Testis (tissue), 3 donors: ENCODE results near the gene DRC7. TPM values are rescaled to one million over a fixed set of nuclear protein-coding genes. Genes with fewer than 3 reads are reported as not detected.

ENCODE experiments used
- DNase-seq: peaks from one replicate; pipeline ENCODE4 v3.0.0-alpha.2; 2019
- H3K27ac ChIP-seq, 2 donors: fragments of 200-600 bp; sonication (generic); one replicate each; pipeline ENCODE4 v1.5.1; 2019
- H3K27me3 ChIP-seq: fragments of 200-600 bp; sonication (generic); one replicate; pipeline ENCODE4 v1.5.1; 2019
- H3K36me3 ChIP-seq: fragments of 200-600 bp; sonication (generic); one replicate; pipeline ENCODE4 v1.5.1; 2017; ENCODE audit warnings: low read depth; ENCODE audit errors: missing control alignments
- H3K4me1 ChIP-seq: fragments of 200-600 bp; sonication (generic); one replicate; pipeline ENCODE4 v1.5.1; 2019
- H3K4me3 ChIP-seq, 2 donors: fragments of 200-600 bp; sonication (generic); one replicate each; pipeline ENCODE4 v1.5.1; 2017 to 2019
- H3K9me3 ChIP-seq: fragments of 200-600 bp; sonication (generic); one replicate; pipeline ENCODE4 v1.5.1; 2017
- POLR2A ChIP-seq: fragments of 450-650 bp; IDR thresholded peaks from one replicate; pipeline ENCODE4 v1.6.1; 2017; ENCODE audit warnings: antibody characterized with exemption, mild to moderate bottlenecking, moderate library complexity
- WGBS, 2 donors: methylation state at CpG; one replicate each; pipeline ENCODE4 v1.1.5; 2018; 5-methylcytosine and 5-hydroxymethylcytosine counted together
- intact Hi-C: fragments of 100-400 bp; cut with DNase I; formaldehyde crosslinking; loops from one replicate; pipeline ENCODE4 v1.15.1; 2023; ENCODE audit warnings: low total_unique reads
- polyA plus RNA-seq: library from polyadenylated mRNA; stranded (reverse); fragments of 350-450 nt; fragmentation: Illumina TruSeq; extraction: RNeasy Lipid Tissue Mini Kit (QIAGEN cat#74804); gene quantifications from one replicate; pipeline ENCODE4 v1.2.3, GENCODE V29; 2014; ENCODE audit warnings: low read depth, low replicate concordance; ENCODE audit not compliant: insufficient read depth
- total RNA-seq, 2 donors: library from RNA; depleted of rRNA; stranded (reverse); fragments of >200 nt; gene quantifications; one replicate each; pipeline ENCODE4 v1.2.3, GENCODE V29; 2016
- TF ChIP-seq, protein P1 (sequence below), 3 experiments: fragments of 450-650 bp in 2 of 3; fragments of 200-600 bp in 1 of 3; sonication (generic) in 1 of 3; IDR thresholded peaks; one replicate each; pipeline ENCODE4 v1.5.1; 2016 to 2019; ENCODE audit warnings: antibody characterized with exemption in 3 of 3, mild to moderate bottlenecking in 2 of 3, moderate library complexity in 1 of 3

Gene DRC7
- total and polyA plus RNA-seq, 3 donors from 2014 or later = 35.4 to 199 (median 62.7) TPM

DNA sequence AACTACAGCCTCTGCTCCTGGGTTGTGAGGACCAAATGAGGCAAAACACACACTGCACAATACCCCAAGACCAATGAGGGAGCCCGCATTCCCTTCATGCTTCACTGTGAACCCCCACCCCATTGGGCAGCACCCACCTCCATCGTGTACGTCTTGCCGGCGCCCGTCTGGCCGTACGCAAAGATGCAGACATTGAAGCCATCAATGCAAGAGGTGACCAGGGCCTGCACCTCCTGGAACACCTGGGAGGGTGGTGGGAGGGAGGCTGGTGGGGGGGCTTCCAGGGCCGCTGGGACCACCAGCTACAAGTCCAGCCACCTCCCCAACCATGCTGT, 69.4 kb downstream of the DRC7 start:
- DNase-seq = no peak
- H3K4me1 ChIP-seq = no peaks in the 10 kb centered on the region
- no peaks in the 10 kb centered on the region for H3K27me3 ChIP-seq
- 96% methylated on average over 9 of the region's 9 CpGs; no CpG with 5 or more reads in 1 of the 2 donors for WGBS, 2 donors
- no peaks in the 10 kb centered on the region for H3K36me3 ChIP-seq
- no peaks in the 10 kb centered on the region for H3K9me3 ChIP-seq
- H3K4me3 ChIP-seq = no peak overlapping the region
- intact Hi-C loops = loop anchor here (5.0 kb wide), 1 partner anchor 98 kb away; no protein-coding TSS in a partner anchor
- H3K27ac ChIP-seq = no peak overlapping the region
- TF ChIP-seq, protein P1, sequence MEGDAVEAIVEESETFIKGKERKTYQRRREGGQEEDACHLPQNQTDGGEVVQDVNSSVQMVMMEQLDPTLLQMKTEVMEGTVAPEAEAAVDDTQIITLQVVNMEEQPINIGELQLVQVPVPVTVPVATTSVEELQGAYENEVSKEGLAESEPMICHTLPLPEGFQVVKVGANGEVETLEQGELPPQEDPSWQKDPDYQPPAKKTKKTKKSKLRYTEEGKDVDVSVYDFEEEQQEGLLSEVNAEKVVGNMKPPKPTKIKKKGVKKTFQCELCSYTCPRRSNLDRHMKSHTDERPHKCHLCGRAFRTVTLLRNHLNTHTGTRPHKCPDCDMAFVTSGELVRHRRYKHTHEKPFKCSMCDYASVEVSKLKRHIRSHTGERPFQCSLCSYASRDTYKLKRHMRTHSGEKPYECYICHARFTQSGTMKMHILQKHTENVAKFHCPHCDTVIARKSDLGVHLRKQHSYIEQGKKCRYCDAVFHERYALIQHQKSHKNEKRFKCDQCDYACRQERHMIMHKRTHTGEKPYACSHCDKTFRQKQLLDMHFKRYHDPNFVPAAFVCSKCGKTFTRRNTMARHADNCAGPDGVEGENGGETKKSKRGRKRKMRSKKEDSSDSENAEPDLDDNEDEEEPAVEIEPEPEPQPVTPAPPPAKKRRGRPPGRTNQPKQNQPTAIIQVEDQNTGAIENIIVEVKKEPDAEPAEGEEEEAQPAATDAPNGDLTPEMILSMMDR (IDR thresholded peaks at IDR 0.05) = no peak
- no peak for TF ChIP-seq POLR2A

DNA sequence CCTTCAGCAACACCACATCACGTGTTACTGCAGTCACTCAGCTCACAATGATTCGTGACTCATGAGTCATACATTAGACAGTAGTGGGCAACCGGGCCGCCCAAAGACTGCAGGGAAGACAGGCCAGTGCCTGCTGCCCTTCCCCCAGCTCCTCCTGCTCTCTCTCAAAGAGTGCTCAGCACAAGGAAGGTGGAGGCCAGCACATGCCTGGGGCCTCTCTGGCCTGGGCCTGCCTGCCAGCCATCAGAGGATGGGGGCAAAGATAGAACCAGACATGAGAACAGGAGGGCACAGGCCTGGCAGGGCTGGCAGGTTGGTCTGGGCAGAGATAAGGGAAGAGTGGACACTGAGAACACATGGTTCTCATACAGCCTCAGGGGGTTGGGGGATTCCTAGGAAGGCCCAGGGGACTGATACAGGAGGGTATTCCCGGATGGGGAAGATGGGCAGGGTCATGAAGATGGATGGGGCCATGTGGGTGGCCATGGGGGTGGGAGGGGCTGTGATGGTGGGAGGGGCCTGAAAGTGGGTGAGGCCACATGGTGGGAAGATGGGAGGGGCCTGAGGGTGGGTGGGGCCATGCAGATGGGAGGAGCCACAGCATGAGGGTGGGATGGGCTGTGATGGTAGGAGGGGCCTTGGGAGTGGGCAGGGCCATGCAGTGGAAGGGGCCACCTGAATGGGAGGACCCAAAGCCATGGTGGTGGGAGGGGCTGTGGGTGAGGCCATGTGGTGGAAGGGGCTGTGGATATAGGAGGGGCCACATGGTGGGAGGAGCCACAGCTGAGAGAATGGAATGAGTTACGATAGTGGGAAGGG, 69.9 kb downstream of the DRC7 start:
- Histone ChIP-seq H3K4me1 (no peaks in the 10 kb centered on the region), H3K27ac (no peak overlapping the region), H3K9me3 (no peaks in the 10 kb centered on the region), H3K36me3 (no peaks in the 10 kb centered on the region), H3K4me3 (no peak overlapping the region), H3K27me3 (no peaks in the 10 kb centered on the region)
- no peak for TF ChIP-seq POLR2A
- TF ChIP-seq, protein P1 (IDR thresholded peaks at IDR 0.05) = no peak
- peak; percentile 46 for DNase-seq
- 77 to 80% methylated on average over 6 of the region's 6 CpGs for WGBS, 2 donors
- intact Hi-C loops = loop anchor here (5.0 kb wide), 1 partner anchor 98 kb away; no protein-coding TSS in a partner anchor

DNA sequence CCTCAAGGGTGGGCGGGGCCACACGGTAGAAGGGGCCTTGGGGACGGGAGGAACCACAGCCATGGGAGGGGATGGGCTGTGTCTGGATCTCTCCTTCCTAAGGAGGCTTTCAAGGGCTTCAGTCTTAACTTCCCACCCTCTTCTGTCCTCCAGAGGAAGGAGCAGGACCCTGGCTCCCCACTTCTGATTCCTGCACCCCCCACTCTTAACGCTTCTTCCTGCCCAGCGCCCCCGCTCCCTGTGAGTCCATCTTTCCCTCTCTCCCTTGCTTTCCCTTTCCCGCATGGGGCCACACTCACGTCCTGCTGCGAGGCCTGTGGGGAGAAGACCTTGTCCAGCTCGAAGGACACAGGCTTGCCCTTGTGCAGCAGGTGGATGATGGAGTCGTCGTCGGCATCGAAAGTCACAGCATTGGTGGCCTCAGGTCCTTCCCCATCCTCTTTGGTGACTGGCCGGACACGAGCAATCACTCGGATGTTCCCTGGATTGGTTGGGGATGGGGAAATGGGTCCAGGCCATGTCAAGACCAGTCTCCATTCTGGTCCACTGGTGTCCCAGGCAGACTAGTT, 70.6 kb downstream of the DRC7 start:
- no peaks in the 10 kb centered on the region for H3K9me3 ChIP-seq
- no peaks in the 10 kb centered on the region for H3K4me1 ChIP-seq
- intact Hi-C loops = no loop called here
- H3K27me3 ChIP-seq = no peaks in the 10 kb centered on the region
- no peak overlapping the region for H3K4me3 ChIP-seq
- H3K27ac ChIP-seq = no peak overlapping the region
- 79 to 91% methylated on average over 14 to 17 of the region's 17 CpGs for WGBS, 2 donors
- no peaks in the 10 kb centered on the region for H3K36me3 ChIP-seq
- no peak for DNase-seq
- TF ChIP-seq, protein P1 (IDR thresholded peaks at IDR 0.05) = no peak
- no peak for TF ChIP-seq POLR2A

- 95 to 98% methylated on average over 13 to 15 of the region's 15 CpGs for WGBS, 2 donors
- H3K4me3 ChIP-seq = no peak overlapping the region
- no peaks in the 10 kb centered on the region for H3K36me3 ChIP-seq
- no peaks in the 10 kb centered on the region for H3K4me1 ChIP-seq
- no peaks in the 10 kb centered on the region for H3K27me3 ChIP-seq
- TF ChIP-seq, protein P1 (IDR thresholded peaks at IDR 0.05) = no peak
- TF ChIP-seq POLR2A = no peak
- no peaks in the 10 kb centered on the region for H3K9me3 ChIP-seq
- intact Hi-C loops = no loop called here
- no peak overlapping the region for H3K27ac ChIP-seq
- DNase-seq = no peak
Measured at GRCh38 chr16:57766714-57767348, 72.2 kb downstream of the DRC7 start.
